KOPT-K1 (cell line): ENCODE data around the gene FBXO2.
A peak's percentile ranks its signal among the peaks of the same experiment; 100 is the strongest.

Experiments used
- H3K27ac ChIP-seq: fragments of 200-600 bp; sonication (generic); 2 replicates; pipeline ENCODE4 v1.5.1; 2016; ENCODE audit warnings: antibody characterized with exemption, mild to moderate bottlenecking, low read depth, low read length; ENCODE audit not compliant: poor library complexity, severe bottlenecking
- H3K36me3 ChIP-seq: fragments of 200-600 bp; sonication (generic); 2 replicates; pipeline ENCODE4 v1.5.1; 2017; ENCODE audit warnings: antibody characterized with exemption, mild to moderate bottlenecking, low read length, moderate library complexity; ENCODE audit not compliant: insufficient read depth
- H3K9me3 ChIP-seq: fragments of 200-600 bp; sonication (generic); 2 replicates; pipeline ENCODE4 v1.5.1; 2017; ENCODE audit warnings: antibody characterized with exemption, low read length, mild to moderate bottlenecking; ENCODE audit not compliant: insufficient read depth, poor library complexity, severe bottlenecking

Gene FBXO2

GRCh38 chr1:11654137-11654938, at the start of gene FBXO2, which contains the start of gene FBXO44:
Gene FBXO2, minus strand, starts transcription at chr1:11654429. Its CDS starts 89 bp downstream, at chr1:11654340.
Gene FBXO44, plus strand, starts transcription at chr1:11654877. Its CDS starts 959 bp downstream, at chr1:11655836.
- Histone ChIP-seq H3K36me3 (peaks cover 24% of the 10 kb centered on the region), H3K9me3 (no peaks in the 10 kb centered on the region), H3K27ac (peak within 1 kb of the TSS; percentile 39)

- Histone ChIP-seq H3K9me3 (no peaks in the 10 kb centered on the region), H3K36me3 (no peaks in the 10 kb centered on the region), H3K27ac (no peak overlapping the region)
Measured at GRCh38 chr1:11703357-11704193, 49.3 kb upstream of the FBXO2 start.

GRCh38 chr1:11701981-11702803, 48.0 kb upstream of the FBXO2 start:
- Histone ChIP-seq H3K27ac (no peak overlapping the region), H3K36me3 (no peaks in the 10 kb centered on the region)

GRCh38 chr1:11701551-11701961, 47.3 kb upstream of the FBXO2 start:
- H3K9me3 ChIP-seq, result no peaks in the 10 kb centered on the region
- H3K27ac ChIP-seq, result no peak overlapping the region

More at GRCh38 chr1:11701981-11702803, 48.0 kb upstream of the FBXO2 start:
- no peaks in the 10 kb centered on the region for H3K9me3 ChIP-seq

GRCh38 chr1:11700601-11701467, 46.6 kb upstream of the FBXO2 start:
- Histone ChIP-seq H3K27ac (no peak overlapping the region), H3K9me3 (no peaks in the 10 kb centered on the region), H3K36me3 (no peaks in the 10 kb centered on the region)

More at GRCh38 chr1:11701551-11701961, 47.3 kb upstream of the FBXO2 start:
- H3K36me3 ChIP-seq, result no peaks in the 10 kb centered on the region

GRCh38 chr1:11697893-11698210, 43.6 kb upstream of the FBXO2 start:
- Histone ChIP-seq H3K27ac (peak overlapping the region; percentile 61), H3K9me3 (no peaks in the 10 kb centered on the region), H3K36me3 (no peaks in the 10 kb centered on the region)

GRCh38 chr1:11697188-11697892, 43.1 kb upstream of the FBXO2 start:
- Histone ChIP-seq H3K27ac (peak overlapping the region; percentile 61), H3K9me3 (no peaks in the 10 kb centered on the region), H3K36me3 (no peaks in the 10 kb centered on the region)

GRCh38 chr1:11695861-11696260, 41.6 kb upstream of the FBXO2 start:
- Histone ChIP-seq H3K36me3 (no peaks in the 10 kb centered on the region), H3K9me3 (no peaks in the 10 kb centered on the region), H3K27ac (no peak overlapping the region)

GRCh38 chr1:11693917-11694316, 39.7 kb upstream of the FBXO2 start:
- Histone ChIP-seq H3K36me3 (no peaks in the 10 kb centered on the region), H3K27ac (no peak overlapping the region), H3K9me3 (no peaks in the 10 kb centered on the region)

GRCh38 chr1:11693024-11693590, 38.9 kb upstream of the FBXO2 start:
- Histone ChIP-seq H3K9me3 (no peaks in the 10 kb centered on the region), H3K36me3 (no peaks in the 10 kb centered on the region), H3K27ac (no peak overlapping the region)

- Histone ChIP-seq H3K27ac (no peak overlapping the region), H3K9me3 (no peaks in the 10 kb centered on the region), H3K36me3 (no peaks in the 10 kb centered on the region)
Measured at GRCh38 chr1:11691928-11692711, 37.9 kb upstream of the FBXO2 start.

GRCh38 chr1:11691302-11691914, 37.2 kb upstream of the FBXO2 start, which contains the start of gene DRAXIN:
Gene DRAXIN, plus strand, starts transcription at chr1:11691710. Its CDS starts 14,549 bp downstream, at chr1:11706259.
- H3K36me3 ChIP-seq, result no peaks in the 10 kb centered on the region
- H3K9me3 ChIP-seq, result no peaks in the 10 kb centered on the region
- H3K27ac ChIP-seq, result peak within 1 kb of the TSS; percentile 52
